ENCODE data around the gene PRDM16. TPM values are rescaled to one million over a fixed set of nuclear protein-coding genes. Genes with fewer than 3 reads are reported as not detected.

PRDM16 gene
- total and polyA plus RNA-seq, 2 of the 13 experiments (the other 11 are each of a cell fraction or from before 2014, with no cell fraction given) = 0.15 to 0.81 TPM

GRCh38 chr1:3238703-3239278, 169.8 kb downstream of the PRDM16 start (continued):
- TF ChIP-seq NFAT5 (CRISPR knock-in tag; IDR thresholded peaks at IDR 0.05) (no peak), RBFOX2 (IDR thresholded peaks at IDR 0.05; ENCODE audit: low read depth, low read length) (peak; percentile 32), ZNF282 (IDR thresholded peaks at IDR 0.05; ENCODE audit: partially characterized antibody) (no peak), GPN1 (CRISPR knock-in tag; IDR thresholded peaks at IDR 0.05; ENCODE audit: borderline replicate concordance) (no peak; the same call in 1 of the 2 replicates), HDAC2 (CRISPR knock-in tag; IDR thresholded peaks at IDR 0.05) (no peak), ZSCAN21 (CRISPR knock-in tag; IDR thresholded peaks at IDR 0.05; ENCODE audit: borderline replicate concordance) (no peak), AFF4 (CRISPR knock-in tag; IDR thresholded peaks at IDR 0.05) (no peak), ELF3 (CRISPR knock-in tag; IDR thresholded peaks at IDR 0.05) (no peak), TAF1 (CRISPR knock-in tag; IDR thresholded peaks at IDR 0.05) (0 out of 2 replicates have a peak, but pooled peaks have one; percentile 18), TRIM24 (CRISPR knock-in tag; IDR thresholded peaks at IDR 0.05) (no peak), SP140L (CRISPR knock-in tag; IDR thresholded peaks at IDR 0.05; ENCODE audit: borderline replicate concordance) (no peak), ATF7 (IDR thresholded peaks at IDR 0.05) (no peak), ATF7 (CRISPR knock-in tag; IDR thresholded peaks at IDR 0.05) (no peak), SATB2 (CRISPR knock-in tag; IDR thresholded peaks at IDR 0.05) (no peak), ZNF343 (CRISPR knock-in tag; IDR thresholded peaks at IDR 0.05) (0 out of 2 replicates have a peak, but pooled peaks have one; percentile 35)
- TF ChIP-seq, protein P1, sequence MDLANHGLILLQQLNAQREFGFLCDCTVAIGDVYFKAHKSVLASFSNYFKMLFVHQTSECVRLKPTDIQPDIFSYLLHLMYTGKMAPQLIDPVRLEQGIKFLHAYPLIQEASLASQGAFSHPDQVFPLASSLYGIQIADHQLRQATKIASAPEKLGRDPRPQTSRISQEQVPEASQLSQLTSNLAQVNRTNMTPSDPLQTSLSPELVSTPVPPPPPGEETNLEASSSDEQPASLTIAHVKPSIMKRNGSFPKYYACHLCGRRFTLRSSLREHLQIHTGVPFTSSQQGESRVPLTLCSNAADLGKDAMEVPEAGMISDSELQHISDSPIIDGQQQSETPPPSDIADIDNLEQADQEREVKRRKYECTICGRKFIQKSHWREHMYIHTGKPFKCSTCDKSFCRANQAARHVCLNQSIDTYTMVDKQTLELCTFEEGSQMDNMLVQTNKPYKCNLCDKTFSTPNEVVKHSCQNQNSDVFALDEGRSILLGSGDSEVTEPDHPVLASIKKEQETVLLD (CRISPR knock-in tag; IDR thresholded peaks at IDR 0.05; ENCODE audit: low read depth) = no peak
- TF ChIP-seq, protein P2, sequence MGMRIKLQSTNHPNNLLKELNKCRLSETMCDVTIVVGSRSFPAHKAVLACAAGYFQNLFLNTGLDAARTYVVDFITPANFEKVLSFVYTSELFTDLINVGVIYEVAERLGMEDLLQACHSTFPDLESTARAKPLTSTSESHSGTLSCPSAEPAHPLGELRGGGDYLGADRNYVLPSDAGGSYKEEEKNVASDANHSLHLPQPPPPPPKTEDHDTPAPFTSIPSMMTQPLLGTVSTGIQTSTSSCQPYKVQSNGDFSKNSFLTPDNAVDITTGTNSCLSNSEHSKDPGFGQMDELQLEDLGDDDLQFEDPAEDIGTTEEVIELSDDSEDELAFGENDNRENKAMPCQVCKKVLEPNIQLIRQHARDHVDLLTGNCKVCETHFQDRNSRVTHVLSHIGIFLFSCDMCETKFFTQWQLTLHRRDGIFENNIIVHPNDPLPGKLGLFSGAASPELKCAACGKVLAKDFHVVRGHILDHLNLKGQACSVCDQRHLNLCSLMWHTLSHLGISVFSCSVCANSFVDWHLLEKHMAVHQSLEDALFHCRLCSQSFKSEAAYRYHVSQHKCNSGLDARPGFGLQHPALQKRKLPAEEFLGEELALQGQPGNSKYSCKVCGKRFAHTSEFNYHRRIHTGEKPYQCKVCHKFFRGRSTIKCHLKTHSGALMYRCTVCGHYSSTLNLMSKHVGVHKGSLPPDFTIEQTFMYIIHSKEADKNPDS (CRISPR knock-in tag; IDR thresholded peaks at IDR 0.05) = no peak
